GM18858 (cell line): Measurements from ENCODE around the gene SOX30.

ENCODE experiments used
- ATAC-seq: cut with Tn5 transposase; IDR thresholded peaks from one replicate; pipeline ENCODE4 v1.9.1; 2021; ENCODE audit not compliant: unreplicated experiment

Gene SOX30

GRCh38 chr5:157665467-157666070 is 13.3 kb upstream of the SOX30 start:
- no peak for ATAC-seq

- ATAC-seq: no peak
These were observed 7.8 kb upstream of the SOX30 start for GRCh38 chr5:157659868-157660660.

- ATAC-seq: no peak
These were observed 6.7 kb upstream of the SOX30 start for GRCh38 chr5:157658893-157659292.

- no peak for ATAC-seq
These were observed 5.3 kb upstream of the SOX30 start for GRCh38 chr5:157657516-157657915.

- ATAC-seq: peak; percentile 77
These were observed 438 bp downstream of the SOX30 start for GRCh38 chr5:157651623-157652376.

GRCh38 chr5:157650991-157651611 is 1.1 kb downstream of the SOX30 start:
- ATAC-seq: no peak

GRCh38 chr5:157649101-157649500 is 3.1 kb downstream of the SOX30 start:
- no peak for ATAC-seq

- no peak for ATAC-seq
These were observed 3.8 kb downstream of the SOX30 start for GRCh38 chr5:157648275-157648990.

GRCh38 chr5:157640406-157641066 is 11.7 kb downstream of the SOX30 start:
- ATAC-seq: no peak

GRCh38 chr5:157630341-157630740 is 21.9 kb downstream of the SOX30 start:
- ATAC-seq: no peak

- ATAC-seq: no peak
These were observed 25.4 kb downstream of the SOX30 start for GRCh38 chr5:157626831-157627230.

- no peak for ATAC-seq
These were observed 28.1 kb downstream of the SOX30 start for GRCh38 chr5:157624144-157624543.

- no peak for ATAC-seq
These were observed 31.5 kb downstream of the SOX30 start for GRCh38 chr5:157620776-157621175.

GRCh38 chr5:157618191-157618765 is 34.0 kb downstream of the SOX30 start:
- no peak for ATAC-seq

GRCh38 chr5:157616785-157617184 is 35.5 kb downstream of the SOX30 start:
- no peak for ATAC-seq

- ATAC-seq: no peak
These were observed 38.6 kb downstream of the SOX30 start for GRCh38 chr5:157613385-157614245.

- ATAC-seq: no peak
These were observed 39.7 kb downstream of the SOX30 start for GRCh38 chr5:157612581-157612980.

GRCh38 chr5:157611571-157612476 is 40.4 kb downstream of the SOX30 start:
- peak; percentile 47 for ATAC-seq
